GM12892 (cell line): ENCODE results near the gene DPYSL3.

ENCODE experiments used
- POLR2A ChIP-seq: IDR thresholded peaks from 2 replicates; pipeline ENCODE4 v1.6.1; 2011; ENCODE audit warnings: low read depth, low read length, control low read depth
- POLR2AphosphoS5 ChIP-seq: IDR thresholded peaks from 2 replicates; pipeline ENCODE4 v1.6.1; 2011; ENCODE audit warnings: low read depth, low read length, control low read depth
- TAF1 ChIP-seq: IDR thresholded peaks from 2 replicates; pipeline ENCODE4 v1.6.1; 2011; ENCODE audit warnings: low read depth, mild to moderate bottlenecking, control low read depth, low read length, borderline replicate concordance

- no peak for TF ChIP-seq POLR2AphosphoS5
- no peak for TF ChIP-seq POLR2A
- no peak for TF ChIP-seq TAF1
Observed at GRCh38 chr5:147348046-147348445, 161.8 kb downstream of the DPYSL3 start.
